ENCODE data around the gene UBLCP1.

GRCh38 chr5:159230657-159231056 lies 32.4 kb upstream of the UBLCP1 start:
- TF ChIP-seq CTCF (IDR thresholded peaks at IDR 0.05) (no peak), POLR2A (IDR thresholded peaks at IDR 0.05) (no peak)
